Measurements from ENCODE around the gene ANKRD33.
"Not testable (repeated sequence)": the region's sequence is repeated elsewhere in the genome, so short reads cannot be mapped to it uniquely, and the experiment has no call there.

Gene ANKRD33

GRCh38 chr12:51885294-51886020 lies 2.4 kb upstream of the ANKRD33 start:
- H3K9me3 Mint-ChIP-seq; H3K4me1 Mint-ChIP-seq; DNase-seq (ENCODE audit: low spot score in 2 of 2); H3K36me3 Mint-ChIP-seq; ATAC-seq: not testable (repeated sequence)
- peak overlapping the region; percentile 30 for H3K4me3 Mint-ChIP-seq
- H3K27ac Mint-ChIP-seq, result peak overlapping the region; percentile 70

- ATAC-seq (peak; percentile 95), DNase-seq (ENCODE audit: low spot score in 2 of 2) (no peak)
- Mint-ChIP-seq H3K4me1 (peaks cover 8% of the 10 kb centered on the region), H3K36me3 (no peaks in the 10 kb centered on the region), H3K4me3 (peak overlapping the region; percentile 30), H3K27ac (peak overlapping the region; percentile 70), H3K9me3 (no peaks in the 10 kb centered on the region)
Observed at GRCh38 chr12:51886021-51886710, 1.7 kb upstream of the ANKRD33 start.

DNA sequence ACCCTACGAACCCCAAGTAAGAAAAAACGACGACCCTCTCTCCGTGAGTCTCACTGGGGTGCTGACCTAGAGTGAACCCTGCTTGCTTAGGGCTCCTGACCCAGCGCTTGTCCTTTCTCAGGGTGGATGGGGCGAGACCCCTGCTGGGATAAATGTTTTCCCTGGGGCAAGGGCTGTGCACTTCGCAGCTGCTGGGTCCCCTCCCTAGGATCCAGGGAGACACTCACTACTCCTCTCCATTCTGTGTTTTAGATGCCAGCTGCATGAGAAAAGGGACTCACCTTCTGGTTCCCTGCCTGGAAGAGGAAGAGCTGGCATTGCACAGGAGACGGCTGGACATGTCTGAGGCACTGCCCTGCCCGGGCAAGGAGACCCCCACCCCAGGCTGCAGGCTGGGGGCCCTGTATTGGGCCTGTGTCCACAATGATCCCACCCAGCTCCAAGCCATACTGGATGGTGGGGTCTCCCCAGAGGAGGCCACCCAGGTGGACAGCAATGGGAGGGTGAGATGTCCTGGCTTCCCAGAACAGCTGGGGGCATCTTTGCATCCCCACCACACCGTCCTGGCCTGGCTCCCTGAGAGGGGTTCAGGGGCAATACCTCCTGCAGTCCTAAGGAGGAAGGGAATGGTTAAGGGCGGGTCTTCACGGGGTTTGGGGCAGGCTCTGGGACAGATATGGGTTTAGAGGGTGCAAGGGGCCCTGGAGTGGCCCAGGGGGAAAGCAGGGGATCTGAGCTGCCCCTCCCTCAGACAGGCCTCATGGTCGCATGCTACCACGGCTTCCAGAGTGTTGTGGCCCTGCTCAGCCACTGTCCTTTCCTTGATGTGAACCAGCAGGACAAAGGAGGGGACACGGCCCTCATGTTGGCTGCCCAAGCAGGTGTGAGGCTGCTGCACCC lies 663 bp downstream of the ANKRD33 start:
- no peak overlapping the region for H3K27ac Mint-ChIP-seq
- DNase-seq (ENCODE audit: low spot score in 2 of 2) (no peak), ATAC-seq (no peak)
- H3K9me3 Mint-ChIP-seq, result no peaks in the 10 kb centered on the region
- peaks cover 8% of the 10 kb centered on the region for H3K4me1 Mint-ChIP-seq
- H3K4me3 Mint-ChIP-seq, result no peak overlapping the region
- no peaks in the 10 kb centered on the region for H3K36me3 Mint-ChIP-seq

DNA sequence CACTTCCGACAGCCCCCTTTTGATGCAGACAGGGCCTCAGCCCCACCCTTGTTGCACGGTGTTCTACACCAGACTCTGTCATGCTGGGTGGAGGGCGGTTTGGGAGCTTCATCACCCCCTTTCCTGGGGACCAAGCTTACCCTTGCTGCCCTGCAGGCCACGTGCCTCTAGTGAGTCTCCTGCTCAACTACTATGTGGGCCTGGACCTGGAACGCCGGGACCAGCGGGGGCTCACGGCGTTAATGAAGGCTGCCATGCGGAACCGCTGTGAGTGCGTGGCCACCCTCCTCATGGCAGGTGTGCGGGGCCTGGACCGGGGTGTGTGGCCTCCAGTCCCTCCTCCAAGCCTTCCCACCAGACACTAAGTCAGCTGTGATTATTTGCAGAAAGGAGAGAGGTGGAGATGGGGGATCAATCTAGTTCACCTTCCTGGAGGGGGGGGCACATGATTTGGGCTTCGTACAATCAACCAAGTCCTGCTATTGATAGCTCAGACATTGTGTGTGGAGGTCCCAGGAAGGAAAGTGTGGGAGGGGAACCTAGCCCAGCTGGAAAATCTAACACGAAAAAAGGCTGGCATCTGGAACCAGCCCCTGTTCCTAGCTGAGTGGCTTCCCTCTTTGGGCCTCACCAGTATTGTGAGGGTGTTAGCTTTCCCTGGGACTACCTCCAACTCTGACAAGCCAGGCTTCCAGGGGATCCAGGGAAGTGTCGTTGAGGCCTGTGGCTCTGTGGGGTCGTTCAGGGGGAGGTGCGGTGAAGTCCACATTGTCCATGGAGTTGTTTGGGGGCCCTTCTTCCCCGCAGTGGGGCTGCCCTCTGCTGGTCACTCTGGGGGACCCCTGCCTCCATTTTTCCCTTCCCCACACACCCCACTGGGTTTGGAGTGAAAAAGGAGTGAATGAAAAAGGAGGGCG lies 1.6 kb downstream of the ANKRD33 start:
- no peaks in the 10 kb centered on the region for H3K9me3 Mint-ChIP-seq
- ATAC-seq (no peak), DNase-seq (ENCODE audit: low spot score in 2 of 2) (no peak)
- H3K36me3 Mint-ChIP-seq, result no peaks in the 10 kb centered on the region
- peaks cover 8% of the 10 kb centered on the region for H3K4me1 Mint-ChIP-seq
- no peak overlapping the region for H3K4me3 Mint-ChIP-seq
- H3K27ac Mint-ChIP-seq, result no peak overlapping the region

- no peak for DNase-seq (ENCODE audit: low spot score in 2 of 2)
- peaks cover 8% of the 10 kb centered on the region for H3K4me1 Mint-ChIP-seq
- no peak overlapping the region for H3K27ac Mint-ChIP-seq
- no peaks in the 10 kb centered on the region for H3K36me3 Mint-ChIP-seq
- H3K9me3 Mint-ChIP-seq, result no peaks in the 10 kb centered on the region
- ATAC-seq, result no peak
- H3K4me3 Mint-ChIP-seq, result no peak overlapping the region
Observed at GRCh38 chr12:51890133-51890464, 2.2 kb downstream of the ANKRD33 start.

DNA sequence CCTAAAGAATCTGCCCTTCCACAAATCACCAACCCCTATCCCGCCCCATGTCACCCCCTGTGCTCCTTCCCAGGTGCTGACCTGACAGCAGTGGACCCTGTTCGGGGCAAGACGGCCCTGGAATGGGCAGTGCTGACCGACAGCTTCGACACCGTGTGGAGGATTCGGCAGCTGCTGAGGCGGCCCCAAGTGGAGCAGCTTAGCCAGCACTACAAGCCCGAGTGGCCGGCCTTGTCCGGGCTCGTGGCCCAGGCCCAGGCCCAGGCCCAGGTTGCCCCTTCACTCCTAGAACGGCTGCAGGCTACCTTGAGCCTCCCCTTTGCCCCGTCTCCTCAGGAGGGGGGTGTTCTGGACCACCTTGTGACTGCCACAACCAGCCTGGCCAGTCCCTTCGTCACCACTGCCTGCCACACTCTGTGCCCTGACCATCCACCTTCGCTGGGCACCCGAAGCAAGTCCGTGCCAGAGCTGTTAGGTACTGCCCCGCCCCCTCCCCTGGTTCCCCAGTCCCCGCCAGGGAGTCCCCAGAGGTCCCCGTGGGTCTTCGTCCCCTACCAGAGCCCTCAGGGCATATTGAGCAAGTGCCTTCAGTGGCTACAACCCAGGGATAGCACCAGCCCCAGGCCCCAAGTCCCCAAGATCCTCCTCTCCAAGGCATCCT lies 2.7 kb downstream of the ANKRD33 start:
- Mint-ChIP-seq H3K27ac (no peak overlapping the region), H3K4me3 (no peak overlapping the region), H3K9me3 (no peaks in the 10 kb centered on the region), H3K36me3 (no peaks in the 10 kb centered on the region), H3K4me1 (peaks cover 8% of the 10 kb centered on the region)
- ATAC-seq, result no peak
- DNase-seq (ENCODE audit: low spot score in 2 of 2), result no peak

GRCh38 chr12:51891843-51892242 lies 3.9 kb downstream of the ANKRD33 start:
- H3K27ac Mint-ChIP-seq, result no peak overlapping the region
- ATAC-seq (no peak), DNase-seq (ENCODE audit: low spot score in 2 of 2) (no peak)
- H3K4me1 Mint-ChIP-seq, result no peaks in the 10 kb centered on the region
- H3K36me3 Mint-ChIP-seq, result no peaks in the 10 kb centered on the region
- H3K9me3 Mint-ChIP-seq, result no peaks in the 10 kb centered on the region
- H3K4me3 Mint-ChIP-seq, result no peak overlapping the region

GRCh38 chr12:51893786-51894185 lies 5.9 kb downstream of the ANKRD33 start:
- Mint-ChIP-seq H3K4me3 (no peak overlapping the region), H3K36me3 (no peaks in the 10 kb centered on the region), H3K27ac (no peak overlapping the region)

DNA sequence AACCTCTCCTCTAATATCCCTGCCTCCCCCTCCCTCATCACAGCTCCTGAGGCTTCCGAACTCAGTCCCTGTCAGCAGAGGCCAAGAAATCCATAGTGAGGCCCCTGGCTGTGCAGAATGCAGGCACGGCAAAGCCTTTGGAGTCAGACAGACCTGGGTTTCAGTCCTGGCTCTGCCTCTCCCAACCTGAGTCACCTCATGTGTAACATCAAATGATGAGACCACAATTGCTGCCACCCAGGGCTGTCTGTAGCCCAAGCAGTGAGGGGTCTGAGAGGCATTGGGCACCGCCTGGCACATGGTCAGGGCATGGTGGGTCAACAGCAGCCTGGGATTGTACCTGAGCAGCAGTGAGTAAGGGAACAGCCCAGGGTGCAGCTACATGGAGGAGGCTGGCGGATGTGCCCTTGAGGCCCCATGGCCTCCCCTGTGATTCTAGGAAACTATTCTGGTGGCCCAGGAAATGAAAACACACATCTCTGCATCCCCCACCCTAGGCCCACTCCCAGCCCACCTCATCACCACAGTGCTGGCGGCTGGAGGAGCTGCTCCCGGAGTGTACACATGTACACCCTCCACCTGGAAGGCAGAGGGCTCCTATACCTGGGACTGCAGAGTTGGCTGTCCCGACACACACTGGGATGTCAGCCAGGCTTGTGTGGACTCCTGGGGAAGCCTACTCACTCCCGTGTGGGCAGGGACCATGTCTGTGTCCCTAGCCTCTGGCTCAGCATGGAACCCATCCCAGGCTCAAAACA lies 7.7 kb downstream of the ANKRD33 start:
- Mint-ChIP-seq H3K4me1 (no peaks in the 10 kb centered on the region), H3K27ac (no peak overlapping the region), H3K4me3 (no peak overlapping the region), H3K36me3 (no peaks in the 10 kb centered on the region), H3K9me3 (no peaks in the 10 kb centered on the region)
- DNase-seq (ENCODE audit: low spot score in 2 of 2), result no peak
- no peak for ATAC-seq

More at GRCh38 chr12:51893786-51894185, 5.9 kb downstream of the ANKRD33 start:
- DNase-seq (ENCODE audit: low spot score in 2 of 2), result no peak
- no peaks in the 10 kb centered on the region for H3K9me3 Mint-ChIP-seq
- ATAC-seq, result no peak
- no peaks in the 10 kb centered on the region for H3K4me1 Mint-ChIP-seq

DNA sequence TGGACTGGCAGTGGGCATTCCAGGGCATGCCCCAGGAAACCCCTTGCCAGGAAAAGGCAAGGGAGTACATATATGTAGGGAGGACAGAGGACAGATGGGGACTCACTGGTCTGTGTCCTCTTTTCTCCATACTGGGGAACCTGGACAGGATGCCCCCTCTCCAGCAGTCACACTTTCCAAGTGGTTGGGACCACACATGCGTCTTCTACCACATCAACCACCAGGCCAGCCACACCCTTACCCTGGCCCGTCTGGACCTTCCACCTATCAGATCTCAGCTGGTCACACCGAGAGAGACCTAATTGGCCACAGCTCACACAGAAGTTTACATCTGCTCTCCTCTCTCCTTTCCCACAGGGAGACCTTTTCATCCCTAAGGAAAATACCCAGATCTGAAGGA lies 8.3 kb downstream of the ANKRD33 start:
- no peaks in the 10 kb centered on the region for H3K36me3 Mint-ChIP-seq
- no peak overlapping the region for H3K27ac Mint-ChIP-seq
- H3K4me3 Mint-ChIP-seq, result no peak overlapping the region
- H3K4me1 Mint-ChIP-seq, result no peaks in the 10 kb centered on the region
- DNase-seq (ENCODE audit: low spot score in 2 of 2) (no peak), ATAC-seq (no peak)
- no peaks in the 10 kb centered on the region for H3K9me3 Mint-ChIP-seq

- Mint-ChIP-seq H3K4me3 (no peak overlapping the region), H3K27ac (no peak overlapping the region), H3K36me3 (no peaks in the 10 kb centered on the region), H3K9me3 (no peaks in the 10 kb centered on the region), H3K4me1 (no peaks in the 10 kb centered on the region)
- ATAC-seq (no peak), DNase-seq (ENCODE audit: low spot score in 2 of 2) (no peak)
Observed at GRCh38 chr12:51897181-51897580, 9.3 kb downstream of the ANKRD33 start.

DNA sequence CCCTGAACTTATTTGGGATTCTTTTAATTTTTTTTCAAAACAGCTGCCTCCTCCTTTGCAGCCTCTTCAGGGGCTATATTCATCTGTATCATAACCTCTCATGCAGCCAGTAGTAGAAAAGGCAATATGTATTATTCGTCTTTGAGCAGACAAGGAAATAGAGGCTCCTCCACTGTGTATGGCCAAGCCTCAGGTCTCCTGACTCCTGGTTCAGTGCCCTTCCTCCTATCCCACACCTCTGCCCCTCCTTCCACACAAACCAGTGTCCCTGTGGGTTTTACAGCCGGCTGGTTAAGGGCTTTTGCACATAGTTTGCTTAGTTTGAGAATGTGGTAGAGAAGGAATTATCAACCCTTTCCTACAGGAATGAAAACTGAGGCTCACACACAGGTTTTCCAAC lies 10.6 kb downstream of the ANKRD33 start:
- no peak overlapping the region for H3K27ac Mint-ChIP-seq

DNA sequence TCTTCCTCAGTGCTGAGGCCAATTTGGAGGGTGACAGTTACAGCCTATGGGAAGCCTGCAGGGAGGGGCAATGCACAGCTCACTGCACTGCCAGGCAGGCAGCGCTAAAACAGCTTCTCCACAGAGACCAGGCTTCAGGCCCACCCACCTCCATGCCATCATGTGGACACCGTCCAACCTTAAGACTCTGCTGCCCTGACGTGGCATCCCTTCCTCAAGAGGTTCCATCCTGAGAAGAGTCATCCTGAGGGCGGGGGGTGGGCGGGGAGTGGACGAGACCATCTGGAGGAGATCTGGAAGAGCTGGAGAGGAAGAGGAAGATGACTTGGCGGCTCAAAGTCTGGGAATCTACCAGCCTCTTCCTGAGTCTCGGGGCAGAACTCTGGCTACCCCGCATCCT lies 11.0 kb downstream of the ANKRD33 start:
- DNase-seq (ENCODE audit: low spot score in 2 of 2) (no peak), ATAC-seq (no peak)
- Mint-ChIP-seq H3K9me3 (no peaks in the 10 kb centered on the region), H3K27ac (no peak overlapping the region), H3K4me3 (no peak overlapping the region), H3K4me1 (no peaks in the 10 kb centered on the region), H3K36me3 (no peaks in the 10 kb centered on the region)

More for the DNA sequence above, 10.6 kb downstream of the ANKRD33 start:
- no peak for DNase-seq (ENCODE audit: low spot score in 2 of 2)
- H3K36me3 Mint-ChIP-seq, result no peaks in the 10 kb centered on the region
- H3K9me3 Mint-ChIP-seq, result no peaks in the 10 kb centered on the region
- ATAC-seq, result no peak
- H3K4me3 Mint-ChIP-seq, result no peak overlapping the region
- no peaks in the 10 kb centered on the region for H3K4me1 Mint-ChIP-seq

Measured in stimulated activated effector memory CD8-positive, alpha-beta T cell treated with anti-CD3 and anti-CD28 coated beads, Interleukin-12 subunit alpha, Interleukin-12 subunit beta, amount 100 ng/mL, for 72 hours (primary cell).